Measurements from ENCODE around the gene APBA2. TPM values are rescaled to one million over a fixed set of nuclear protein-coding genes. Genes with fewer than 3 reads are reported as not detected.

Gene APBA2
- total RNA-seq, 1 donor from 2014 or later, result 26.4 TPM

DNA sequence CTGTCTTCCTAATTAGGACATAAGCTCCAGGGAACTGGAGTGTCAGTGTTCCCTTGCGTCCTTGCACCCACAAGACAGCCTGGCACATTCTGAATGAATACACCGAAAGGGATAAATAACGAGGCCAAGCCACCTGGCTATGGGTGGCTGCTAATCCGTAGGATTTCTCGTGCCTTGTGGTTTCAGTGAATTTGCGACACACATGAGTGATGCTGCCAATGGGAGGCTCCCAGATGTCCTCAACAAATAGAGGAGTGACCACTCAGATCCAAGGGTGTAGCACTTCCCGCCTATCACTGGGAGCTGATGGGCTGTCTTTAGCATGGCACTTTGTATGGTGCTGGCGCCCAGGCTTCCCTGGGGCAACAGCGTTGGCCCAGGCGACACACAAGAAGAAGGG lies 43.4 kb downstream of the APBA2 start:
- no peak overlapping the region for H3K27ac Mint-ChIP-seq (ENCODE audit: unreplicated experiment)
- DNase-seq (ENCODE audit: low spot score), result peak; percentile 21
- no peak overlapping the region for H3K4me3 Mint-ChIP-seq (ENCODE audit: unreplicated experiment)
- no peaks in the 10 kb centered on the region for H3K9me3 Mint-ChIP-seq (ENCODE audit: low read depth)
- peaks cover 8% of the 10 kb centered on the region for H3K36me3 Mint-ChIP-seq (ENCODE audit: low read depth)
- TF ChIP-seq, protein P1, sequence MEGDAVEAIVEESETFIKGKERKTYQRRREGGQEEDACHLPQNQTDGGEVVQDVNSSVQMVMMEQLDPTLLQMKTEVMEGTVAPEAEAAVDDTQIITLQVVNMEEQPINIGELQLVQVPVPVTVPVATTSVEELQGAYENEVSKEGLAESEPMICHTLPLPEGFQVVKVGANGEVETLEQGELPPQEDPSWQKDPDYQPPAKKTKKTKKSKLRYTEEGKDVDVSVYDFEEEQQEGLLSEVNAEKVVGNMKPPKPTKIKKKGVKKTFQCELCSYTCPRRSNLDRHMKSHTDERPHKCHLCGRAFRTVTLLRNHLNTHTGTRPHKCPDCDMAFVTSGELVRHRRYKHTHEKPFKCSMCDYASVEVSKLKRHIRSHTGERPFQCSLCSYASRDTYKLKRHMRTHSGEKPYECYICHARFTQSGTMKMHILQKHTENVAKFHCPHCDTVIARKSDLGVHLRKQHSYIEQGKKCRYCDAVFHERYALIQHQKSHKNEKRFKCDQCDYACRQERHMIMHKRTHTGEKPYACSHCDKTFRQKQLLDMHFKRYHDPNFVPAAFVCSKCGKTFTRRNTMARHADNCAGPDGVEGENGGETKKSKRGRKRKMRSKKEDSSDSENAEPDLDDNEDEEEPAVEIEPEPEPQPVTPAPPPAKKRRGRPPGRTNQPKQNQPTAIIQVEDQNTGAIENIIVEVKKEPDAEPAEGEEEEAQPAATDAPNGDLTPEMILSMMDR (IDR thresholded peaks at IDR 0.05), result no peak
- no peaks in the 10 kb centered on the region for H3K4me1 Mint-ChIP-seq (ENCODE audit: low read depth)
- H3K27me3 Mint-ChIP-seq (ENCODE audit: low read depth), result no peaks in the 10 kb centered on the region

DNA sequence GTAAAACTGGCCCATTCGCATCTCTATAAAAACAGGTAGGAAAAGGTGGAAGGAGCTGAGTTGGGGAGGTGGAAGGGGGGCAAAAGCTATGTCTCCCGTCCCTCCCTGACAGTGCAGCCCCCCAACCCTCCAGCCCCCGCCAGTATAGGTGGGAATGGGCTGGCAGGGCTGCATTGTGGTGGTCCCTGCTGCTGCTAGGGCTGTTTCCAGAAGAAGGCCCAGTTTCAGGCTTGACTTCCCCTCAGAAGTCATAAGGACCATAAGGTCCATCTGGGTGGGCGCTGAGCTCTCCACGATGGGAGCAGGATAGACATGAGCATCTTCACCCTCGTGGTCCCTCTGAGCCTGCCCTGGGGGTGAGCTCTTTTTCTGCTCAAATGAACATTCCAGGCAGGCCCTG lies 44.2 kb downstream of the APBA2 start:
- TF ChIP-seq, protein P1 (IDR thresholded peaks at IDR 0.05), result no peak
- DNase-seq (ENCODE audit: low spot score), result peak; percentile 54
- Mint-ChIP-seq H3K36me3 (ENCODE audit: low read depth) (peaks cover 5% of the 10 kb centered on the region), H3K9me3 (ENCODE audit: low read depth) (no peaks in the 10 kb centered on the region), H3K4me1 (ENCODE audit: low read depth) (no peaks in the 10 kb centered on the region), H3K27ac (ENCODE audit: unreplicated experiment) (no peak overlapping the region), H3K4me3 (ENCODE audit: unreplicated experiment) (no peak overlapping the region), H3K27me3 (ENCODE audit: low read depth) (no peaks in the 10 kb centered on the region)

DNA sequence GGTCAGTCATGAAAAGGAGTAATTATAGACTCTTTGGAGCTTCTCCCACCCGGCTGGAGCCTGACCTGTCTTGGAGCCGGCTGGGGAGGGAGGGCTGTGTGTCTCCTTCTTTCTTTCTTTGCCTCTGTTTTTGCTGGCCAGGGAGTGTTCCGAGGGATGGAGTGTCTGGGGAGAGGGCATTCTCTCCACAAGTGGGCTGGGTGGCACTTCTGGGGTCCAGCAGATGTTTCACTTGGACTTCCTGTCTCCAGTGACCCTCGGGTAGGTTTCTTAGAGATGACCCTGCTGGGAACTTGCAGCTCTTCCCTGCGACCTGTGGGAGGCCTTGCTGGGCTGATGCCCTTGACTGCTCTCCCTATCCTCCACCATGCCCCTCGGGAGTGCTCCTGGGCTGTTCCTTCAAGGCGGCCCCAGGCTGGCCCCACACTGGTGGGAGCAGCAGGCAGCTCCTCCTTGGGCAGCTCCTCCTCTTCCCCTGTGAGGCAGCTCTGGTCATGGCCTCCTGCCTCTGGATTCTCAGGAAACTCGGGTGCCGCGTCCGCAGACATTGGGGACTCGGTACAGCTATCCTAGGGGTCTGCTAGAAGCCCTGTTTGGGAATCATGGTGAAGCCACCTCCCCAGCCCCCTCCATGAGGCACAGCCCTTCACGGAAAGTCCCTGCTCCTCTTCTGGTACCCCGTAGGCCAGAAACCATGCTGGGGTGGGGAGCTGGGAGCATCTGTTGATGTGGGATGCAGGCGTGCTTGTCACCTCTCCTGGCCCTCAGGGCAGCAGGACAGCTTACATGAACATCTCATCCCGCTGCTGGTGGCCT lies 44.9 kb downstream of the APBA2 start:
- Mint-ChIP-seq H3K27me3 (ENCODE audit: low read depth) (no peaks in the 10 kb centered on the region), H3K9me3 (ENCODE audit: low read depth) (no peaks in the 10 kb centered on the region), H3K4me1 (ENCODE audit: low read depth) (no peaks in the 10 kb centered on the region), H3K27ac (ENCODE audit: unreplicated experiment) (no peak overlapping the region), H3K4me3 (ENCODE audit: unreplicated experiment) (no peak overlapping the region), H3K36me3 (ENCODE audit: low read depth) (peaks cover 5% of the 10 kb centered on the region)
- TF ChIP-seq, protein P1 (IDR thresholded peaks at IDR 0.05), result no peak
- peak; percentile 79 for DNase-seq (ENCODE audit: low spot score)

DNA sequence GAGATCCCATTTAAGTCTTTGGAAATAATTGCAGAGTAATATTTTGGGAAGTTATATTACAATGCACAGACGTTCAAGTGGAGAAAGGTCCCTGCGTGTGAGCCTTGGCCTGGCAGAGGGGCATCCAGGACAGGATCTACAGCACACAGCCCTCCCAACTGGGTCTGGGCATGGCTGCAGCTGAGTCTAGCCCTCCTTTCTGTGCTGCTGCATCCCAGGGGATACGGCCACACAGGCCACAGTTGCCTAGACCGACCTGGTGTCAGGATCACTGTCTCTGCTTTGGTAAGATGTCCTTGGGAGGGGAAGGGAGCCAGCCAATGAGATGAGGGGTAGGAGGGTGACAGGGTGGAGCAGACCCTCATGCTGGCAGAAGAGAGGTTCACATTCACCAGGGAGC lies 46.1 kb downstream of the APBA2 start:
- Mint-ChIP-seq H3K27me3 (ENCODE audit: low read depth) (no peaks in the 10 kb centered on the region), H3K9me3 (ENCODE audit: low read depth) (no peaks in the 10 kb centered on the region), H3K4me3 (ENCODE audit: unreplicated experiment) (no peak overlapping the region), H3K27ac (ENCODE audit: unreplicated experiment) (no peak overlapping the region), H3K4me1 (ENCODE audit: low read depth) (no peaks in the 10 kb centered on the region), H3K36me3 (ENCODE audit: low read depth) (peaks cover 5% of the 10 kb centered on the region)
- TF ChIP-seq, protein P1 (IDR thresholded peaks at IDR 0.05), result no peak
- DNase-seq (ENCODE audit: low spot score), result peak; percentile 37

DNA sequence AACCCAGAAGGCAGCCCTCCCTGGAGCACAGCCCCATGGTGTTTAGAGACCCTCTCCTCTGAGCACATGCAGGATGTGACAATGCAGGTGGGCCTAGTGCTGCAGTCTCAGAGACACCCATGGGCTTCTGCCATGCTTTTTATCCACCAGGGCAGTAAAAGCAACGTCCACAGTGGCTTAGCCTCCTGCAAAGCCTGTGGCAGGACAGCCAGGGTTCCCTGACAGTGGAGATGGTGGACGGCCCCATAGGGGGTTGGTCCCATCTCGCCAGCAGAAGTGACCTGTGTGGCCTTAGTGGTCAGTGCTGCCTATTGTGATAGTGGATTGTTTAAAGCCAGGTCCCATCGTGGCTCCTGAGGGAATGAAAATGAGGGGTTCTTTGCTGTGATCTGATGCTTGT lies 46.6 kb downstream of the APBA2 start:
- H3K9me3 Mint-ChIP-seq (ENCODE audit: low read depth), result no peaks in the 10 kb centered on the region

More for the DNA sequence above, 46.6 kb downstream of the APBA2 start:
- Mint-ChIP-seq H3K4me3 (ENCODE audit: unreplicated experiment) (no peak overlapping the region), H3K27ac (ENCODE audit: unreplicated experiment) (no peak overlapping the region), H3K27me3 (ENCODE audit: low read depth) (no peaks in the 10 kb centered on the region), H3K36me3 (ENCODE audit: low read depth) (peaks cover 5% of the 10 kb centered on the region), H3K4me1 (ENCODE audit: low read depth) (peaks cover 2% of the 10 kb centered on the region)
- peak; percentile 37 for DNase-seq (ENCODE audit: low spot score)
- TF ChIP-seq, protein P1 (IDR thresholded peaks at IDR 0.05), result no peak

Data from chondrocyte (in vitro differentiated cells).